ENCODE measurements around the gene LCLAT1. TPM values are rescaled to one million over a fixed set of nuclear protein-coding genes. Genes with fewer than 3 reads are reported as not detected.

The LCLAT1 gene
- total RNA-seq, 1 experiment from 2014 or later = 23.9 TPM

GRCh38 chr2:30444273-30444672 lies 2.8 kb upstream of the LCLAT1 start:
- in situ Hi-C loops (cut with HindIII; ENCODE audit: low pct_unique_long_range_greater_than_20kb, low sequenced_read_pairs) = no loop called here
- DNase-seq (ENCODE audit: low read depth, low spot score) = no peak

- DNase-seq (ENCODE audit: low read depth, low spot score) = no peak
- in situ Hi-C loops (cut with HindIII; ENCODE audit: low pct_unique_long_range_greater_than_20kb, low sequenced_read_pairs) = no loop called here
Measured at GRCh38 chr2:30445266-30445821, 1.7 kb upstream of the LCLAT1 start.

GRCh38 chr2:30446602-30447148 lies 371 bp upstream of the LCLAT1 start:
- DNase-seq (ENCODE audit: low read depth, low spot score) = no peak
- in situ Hi-C loops (cut with HindIII; ENCODE audit: low pct_unique_long_range_greater_than_20kb, low sequenced_read_pairs) = no loop called here

GRCh38 chr2:30448308-30448707 lies 1.3 kb downstream of the LCLAT1 start:
- in situ Hi-C loops (cut with HindIII; ENCODE audit: low pct_unique_long_range_greater_than_20kb, low sequenced_read_pairs) = no loop called here
- no peak for DNase-seq (ENCODE audit: low read depth, low spot score)

DNA sequence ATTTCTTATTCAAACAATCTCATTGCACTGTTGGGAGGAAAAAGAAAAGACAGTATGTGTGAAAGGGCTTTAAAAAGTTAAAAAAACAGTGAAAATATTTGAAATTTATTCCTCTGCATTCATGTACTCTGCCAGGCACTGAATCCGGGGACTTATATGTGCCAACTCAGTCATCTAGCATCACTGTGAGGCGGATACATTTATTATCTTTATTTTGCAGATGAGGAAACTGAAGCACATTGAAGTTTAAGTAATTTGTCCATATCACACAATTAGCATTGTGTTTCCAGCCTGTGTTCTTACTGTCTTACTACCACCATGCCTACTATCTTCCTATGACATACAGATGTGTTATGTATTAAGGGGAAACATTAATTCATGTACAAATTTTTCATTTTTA lies 1.8 kb downstream of the LCLAT1 start:
- in situ Hi-C loops (cut with HindIII; ENCODE audit: low pct_unique_long_range_greater_than_20kb, low sequenced_read_pairs) = no loop called here
- no peak for DNase-seq (ENCODE audit: low read depth, low spot score)

- in situ Hi-C loops (cut with HindIII; ENCODE audit: low pct_unique_long_range_greater_than_20kb, low sequenced_read_pairs) = no loop called here
Measured at GRCh38 chr2:30450025-30450424, 3.0 kb downstream of the LCLAT1 start.

GRCh38 chr2:30453498-30453897 lies 6.5 kb downstream of the LCLAT1 start:
- no peak for DNase-seq (ENCODE audit: low read depth, low spot score)
- in situ Hi-C loops (cut with HindIII; ENCODE audit: low pct_unique_long_range_greater_than_20kb, low sequenced_read_pairs) = no loop called here

More at GRCh38 chr2:30450025-30450424, 3.0 kb downstream of the LCLAT1 start:
- no peak for DNase-seq (ENCODE audit: low read depth, low spot score)

DNA sequence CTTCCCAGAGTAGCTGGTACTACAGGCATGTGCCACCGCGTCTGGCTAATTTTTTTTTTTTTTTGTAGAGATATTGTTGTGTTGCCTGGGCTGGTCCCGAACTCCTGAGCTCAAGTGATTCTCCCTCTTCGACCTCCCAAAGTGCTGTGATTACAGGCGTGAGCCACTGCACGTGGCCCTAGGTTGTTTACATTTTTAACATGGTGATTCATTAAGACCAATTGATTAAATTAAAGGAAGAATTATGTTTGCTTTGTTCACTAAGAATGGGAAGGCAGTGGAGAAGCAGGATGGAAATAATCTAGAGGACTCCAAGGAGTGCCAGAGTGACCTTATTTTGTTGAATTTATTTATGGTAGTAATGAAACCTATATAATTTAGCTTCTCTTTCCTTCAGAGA lies 7.5 kb downstream of the LCLAT1 start:
- in situ Hi-C loops (cut with HindIII; ENCODE audit: low pct_unique_long_range_greater_than_20kb, low sequenced_read_pairs) = no loop called here
- no peak for DNase-seq (ENCODE audit: low read depth, low spot score)

DNA sequence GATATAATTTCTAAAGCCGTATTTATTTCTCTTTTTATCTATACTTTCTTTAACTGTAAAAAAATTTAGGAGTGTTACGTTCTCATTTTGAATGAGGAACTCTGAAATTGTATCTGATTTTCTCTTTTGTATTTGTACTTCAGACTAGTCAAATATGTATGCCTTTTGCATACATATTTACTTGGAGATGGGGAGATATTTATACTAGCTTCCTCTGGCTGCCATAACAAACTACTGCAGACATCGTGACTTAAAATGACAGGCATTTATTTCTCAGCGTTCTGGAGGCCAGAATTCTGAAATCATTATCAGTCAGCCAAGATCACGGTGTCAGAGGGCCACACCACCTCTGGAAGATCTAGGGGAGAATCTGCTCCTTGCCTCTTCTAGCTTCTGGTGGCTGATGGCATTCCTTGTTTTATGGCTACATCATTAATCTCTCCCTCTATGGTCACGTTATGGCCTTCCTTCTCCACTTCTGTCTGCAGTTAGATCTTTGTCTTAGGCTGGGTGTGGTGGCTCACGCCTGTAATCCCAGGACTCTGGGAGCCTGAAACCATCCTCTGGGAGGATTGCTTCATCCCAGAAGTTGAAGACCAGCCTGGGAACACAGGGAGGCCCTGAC lies 8.2 kb downstream of the LCLAT1 start:
- no peak for DNase-seq (ENCODE audit: low read depth, low spot score)
- in situ Hi-C loops (cut with HindIII; ENCODE audit: low pct_unique_long_range_greater_than_20kb, low sequenced_read_pairs) = no loop called here

DNA sequence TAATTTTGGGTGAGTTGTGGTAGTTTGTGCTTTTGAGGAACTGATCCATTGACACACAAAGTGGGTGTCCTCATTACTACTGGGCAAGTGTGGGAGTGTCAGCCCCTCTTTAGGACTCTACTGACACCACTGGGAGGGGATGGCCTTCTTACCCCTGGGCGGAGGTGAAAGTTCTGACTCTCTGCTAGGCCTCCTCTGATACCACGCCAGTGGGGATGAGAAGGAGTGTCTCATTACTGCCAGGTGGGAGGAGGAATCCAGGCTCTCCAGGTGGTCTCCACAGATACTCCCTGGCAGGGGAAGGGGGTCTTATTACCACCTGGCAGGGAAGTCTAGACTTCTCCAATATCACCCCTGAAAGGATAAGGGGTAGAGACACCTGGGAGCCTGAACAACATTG lies 9.1 kb downstream of the LCLAT1 start:
- in situ Hi-C loops (cut with HindIII; ENCODE audit: low pct_unique_long_range_greater_than_20kb, low sequenced_read_pairs) = no loop called here
- no peak for DNase-seq (ENCODE audit: low read depth, low spot score)

GRCh38 chr2:30456579-30456978 lies 9.5 kb downstream of the LCLAT1 start:
- in situ Hi-C loops (cut with HindIII; ENCODE audit: low pct_unique_long_range_greater_than_20kb, low sequenced_read_pairs) = no loop called here
- no peak for DNase-seq (ENCODE audit: low read depth, low spot score)

DNA sequence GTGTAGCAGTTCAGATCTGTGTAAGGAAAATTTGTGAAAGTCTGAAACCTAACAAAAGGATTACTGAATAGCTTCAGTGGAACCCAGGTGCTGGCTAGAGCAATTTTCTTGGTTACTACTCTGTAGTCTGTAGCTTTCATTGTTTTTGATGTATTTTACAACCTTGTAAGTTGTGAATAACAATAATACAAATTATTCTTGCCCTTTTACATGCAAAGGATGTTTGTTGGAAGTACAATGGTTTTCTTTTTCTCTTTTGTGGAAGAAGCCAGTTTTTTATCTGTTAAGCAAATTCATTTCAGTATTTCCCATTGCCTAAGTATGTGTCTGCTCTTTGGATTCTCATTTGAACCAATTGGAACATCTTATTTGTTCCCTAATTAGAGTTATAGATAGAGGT lies 10.2 kb downstream of the LCLAT1 start:
- DNase-seq (ENCODE audit: low read depth, low spot score) = no peak
- in situ Hi-C loops (cut with HindIII; ENCODE audit: low pct_unique_long_range_greater_than_20kb, low sequenced_read_pairs) = no loop called here

GRCh38 chr2:30459140-30459539 lies 12.1 kb downstream of the LCLAT1 start:
- DNase-seq (ENCODE audit: low read depth, low spot score) = no peak
- in situ Hi-C loops (cut with HindIII; ENCODE audit: low pct_unique_long_range_greater_than_20kb, low sequenced_read_pairs) = no loop called here

GRCh38 chr2:30462131-30462857 lies 15.2 kb downstream of the LCLAT1 start:
- DNase-seq (ENCODE audit: low read depth, low spot score) = no peak
- in situ Hi-C loops (cut with HindIII; ENCODE audit: low pct_unique_long_range_greater_than_20kb, low sequenced_read_pairs) = no loop called here

DNA sequence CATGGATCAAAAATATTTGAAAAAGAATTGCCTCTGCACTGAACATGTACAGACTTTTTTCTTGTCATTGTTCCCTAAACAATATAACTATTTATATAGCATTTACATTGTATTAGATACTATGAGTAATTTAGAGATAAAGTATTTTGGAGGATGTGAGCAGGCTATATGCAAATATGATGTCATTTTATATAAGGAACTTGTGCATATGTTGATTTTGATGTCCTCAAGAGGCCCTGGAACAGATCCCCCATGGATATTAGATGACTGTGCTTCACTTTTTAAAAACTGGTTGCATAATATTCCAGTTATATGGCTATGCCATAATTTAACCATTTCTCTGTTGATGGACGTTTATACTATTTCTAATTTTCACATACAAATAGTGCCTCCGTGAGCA lies 16.5 kb downstream of the LCLAT1 start:
- in situ Hi-C loops (cut with HindIII; ENCODE audit: low pct_unique_long_range_greater_than_20kb, low sequenced_read_pairs) = no loop called here
- DNase-seq (ENCODE audit: low read depth, low spot score) = no peak

GRCh38 chr2:30464544-30465170 lies 17.6 kb downstream of the LCLAT1 start:
- peak; percentile 44 for DNase-seq (ENCODE audit: low read depth, low spot score)
- in situ Hi-C loops (cut with HindIII; ENCODE audit: low pct_unique_long_range_greater_than_20kb, low sequenced_read_pairs) = no loop called here

DNA sequence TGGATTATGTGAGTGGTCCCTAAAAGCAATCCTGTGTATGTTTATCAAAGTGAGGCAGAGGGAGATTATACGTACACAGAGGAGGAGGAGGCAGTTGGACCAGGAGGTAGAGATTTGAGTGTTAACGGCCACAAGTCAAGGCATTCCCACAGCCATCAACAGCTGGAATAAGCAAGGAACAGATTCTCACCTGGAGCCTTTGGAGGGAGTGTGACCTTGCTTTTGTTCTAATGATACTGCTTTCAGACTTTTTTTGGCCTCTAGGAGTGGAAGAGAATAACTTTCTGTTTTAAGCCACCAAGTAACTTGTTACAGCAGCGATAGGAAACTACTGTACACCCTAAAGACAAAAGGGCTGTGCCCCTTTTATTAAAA lies 18.1 kb downstream of the LCLAT1 start:
- in situ Hi-C loops (cut with HindIII; ENCODE audit: low pct_unique_long_range_greater_than_20kb, low sequenced_read_pairs) = no loop called here
- peak; percentile 17 for DNase-seq (ENCODE audit: low read depth, low spot score)

DNA sequence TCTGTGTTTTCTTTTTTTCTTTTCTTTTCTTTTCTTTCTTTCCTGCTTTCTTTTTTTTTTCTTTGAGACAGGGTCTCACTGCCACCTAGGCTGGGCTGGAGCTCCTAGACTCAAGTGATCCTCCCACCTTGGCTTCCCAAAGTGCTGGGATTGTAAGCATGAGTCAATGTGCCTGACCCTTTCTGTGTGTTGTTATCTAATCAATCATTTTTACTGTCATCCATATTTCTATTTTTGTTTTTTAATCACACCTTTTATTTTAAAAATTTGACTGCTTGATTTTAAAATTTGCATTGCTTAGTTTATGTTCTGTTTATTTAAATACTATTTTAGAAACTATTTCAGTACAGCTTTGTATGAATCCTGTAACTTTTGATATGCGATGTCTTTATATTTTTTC lies 19.2 kb downstream of the LCLAT1 start:
- in situ Hi-C loops (cut with HindIII; ENCODE audit: low pct_unique_long_range_greater_than_20kb, low sequenced_read_pairs) = no loop called here
- DNase-seq (ENCODE audit: low read depth, low spot score) = no peak

Data from SK-MEL-5 (cell line).